HuH-7 (cell line): ENCODE results near the gene MLLT10.
A peak's percentile ranks its signal among the peaks of the same experiment; 100 is the strongest.
"Not testable (repeated sequence)": the region's sequence is repeated elsewhere in the genome, so short reads cannot be mapped to it uniquely, and the experiment has no call there.

ENCODE experiments used
- DNase-seq: peaks from one replicate; pipeline ENCODE4 v3.0.0; 2011; ENCODE audit warnings: low spot score

MLLT10 gene

GRCh38 chr10:21528236-21529031 lies 5.6 kb upstream of the MLLT10 start:
- peak; percentile 28 for DNase-seq

GRCh38 chr10:21529032-21529910 lies 4.8 kb upstream of the MLLT10 start:
- DNase-seq: no peak

- DNase-seq: no peak
These were observed 3.9 kb upstream of the MLLT10 start for GRCh38 chr10:21530168-21530567.

- DNase-seq: no peak
These were observed 3.4 kb upstream of the MLLT10 start for GRCh38 chr10:21530641-21531040.

GRCh38 chr10:21531164-21531563 lies 2.9 kb upstream of the MLLT10 start:
- DNase-seq: no peak

- DNase-seq: peak; percentile 11
These were observed 1.2 kb upstream of the MLLT10 start for GRCh38 chr10:21532694-21533466.

GRCh38 chr10:21534280-21534586 lies 201 bp downstream of the MLLT10 start:
- DNase-seq: no peak

- no peak for DNase-seq
These were observed 817 bp downstream of the MLLT10 start for GRCh38 chr10:21534604-21535493.

GRCh38 chr10:21535494-21535965 lies 1.5 kb downstream of the MLLT10 start:
- no peak for DNase-seq

GRCh38 chr10:21535976-21536375 lies 1.9 kb downstream of the MLLT10 start:
- DNase-seq: not testable (repeated sequence)

- DNase-seq: no peak
These were observed 2.8 kb downstream of the MLLT10 start for GRCh38 chr10:21536874-21537273.

GRCh38 chr10:21540701-21541100 lies 6.7 kb downstream of the MLLT10 start:
- not testable (repeated sequence) for DNase-seq

GRCh38 chr10:21547246-21547645 lies 13.2 kb downstream of the MLLT10 start:
- DNase-seq: no peak

- DNase-seq: no peak
These were observed 18.6 kb downstream of the MLLT10 start for GRCh38 chr10:21552638-21553037.

- DNase-seq: no peak
These were observed 22.5 kb downstream of the MLLT10 start for GRCh38 chr10:21556527-21556926.

GRCh38 chr10:21558984-21559383 lies 25.0 kb downstream of the MLLT10 start:
- not testable (repeated sequence) for DNase-seq

- DNase-seq: no peak
These were observed 36.9 kb downstream of the MLLT10 start for GRCh38 chr10:21570761-21571521.

- DNase-seq: no peak
These were observed 38.5 kb downstream of the MLLT10 start for GRCh38 chr10:21572578-21572977.

GRCh38 chr10:21574514-21574913 lies 40.5 kb downstream of the MLLT10 start:
- not testable (repeated sequence) for DNase-seq

- DNase-seq: no peak
These were observed 45.3 kb downstream of the MLLT10 start for GRCh38 chr10:21579291-21579690.
